NCI-H524 (cell line): Measurements from ENCODE around the gene YY1AP1.
"Not testable (repeated sequence)": the region's sequence is repeated elsewhere in the genome, so short reads cannot be mapped to it uniquely, and the experiment has no call there.

Experiments used
- DNase-seq, 2 experiments: peaks; one replicate each; lab custom pipeline; 2025; lab: John Stamatoyannopoulos, UW

The YY1AP1 gene, protein sequence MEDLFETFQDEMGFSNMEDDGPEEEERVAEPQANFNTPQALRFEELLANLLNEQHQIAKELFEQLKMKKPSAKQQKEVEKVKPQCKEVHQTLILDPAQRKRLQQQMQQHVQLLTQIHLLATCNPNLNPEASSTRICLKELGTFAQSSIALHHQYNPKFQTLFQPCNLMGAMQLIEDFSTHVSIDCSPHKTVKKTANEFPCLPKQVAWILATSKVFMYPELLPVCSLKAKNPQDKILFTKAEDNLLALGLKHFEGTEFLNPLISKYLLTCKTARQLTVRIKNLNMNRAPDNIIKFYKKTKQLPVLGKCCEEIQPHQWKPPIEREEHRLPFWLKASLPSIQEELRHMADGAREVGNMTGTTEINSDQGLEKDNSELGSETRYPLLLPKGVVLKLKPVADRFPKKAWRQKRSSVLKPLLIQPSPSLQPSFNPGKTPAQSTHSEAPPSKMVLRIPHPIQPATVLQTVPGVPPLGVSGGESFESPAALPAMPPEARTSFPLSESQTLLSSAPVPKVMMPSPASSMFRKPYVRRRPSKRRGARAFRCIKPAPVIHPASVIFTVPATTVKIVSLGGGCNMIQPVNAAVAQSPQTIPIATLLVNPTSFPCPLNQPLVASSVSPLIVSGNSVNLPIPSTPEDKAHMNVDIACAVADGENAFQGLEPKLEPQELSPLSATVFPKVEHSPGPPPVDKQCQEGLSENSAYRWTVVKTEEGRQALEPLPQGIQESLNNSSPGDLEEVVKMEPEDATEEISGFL

DNA sequence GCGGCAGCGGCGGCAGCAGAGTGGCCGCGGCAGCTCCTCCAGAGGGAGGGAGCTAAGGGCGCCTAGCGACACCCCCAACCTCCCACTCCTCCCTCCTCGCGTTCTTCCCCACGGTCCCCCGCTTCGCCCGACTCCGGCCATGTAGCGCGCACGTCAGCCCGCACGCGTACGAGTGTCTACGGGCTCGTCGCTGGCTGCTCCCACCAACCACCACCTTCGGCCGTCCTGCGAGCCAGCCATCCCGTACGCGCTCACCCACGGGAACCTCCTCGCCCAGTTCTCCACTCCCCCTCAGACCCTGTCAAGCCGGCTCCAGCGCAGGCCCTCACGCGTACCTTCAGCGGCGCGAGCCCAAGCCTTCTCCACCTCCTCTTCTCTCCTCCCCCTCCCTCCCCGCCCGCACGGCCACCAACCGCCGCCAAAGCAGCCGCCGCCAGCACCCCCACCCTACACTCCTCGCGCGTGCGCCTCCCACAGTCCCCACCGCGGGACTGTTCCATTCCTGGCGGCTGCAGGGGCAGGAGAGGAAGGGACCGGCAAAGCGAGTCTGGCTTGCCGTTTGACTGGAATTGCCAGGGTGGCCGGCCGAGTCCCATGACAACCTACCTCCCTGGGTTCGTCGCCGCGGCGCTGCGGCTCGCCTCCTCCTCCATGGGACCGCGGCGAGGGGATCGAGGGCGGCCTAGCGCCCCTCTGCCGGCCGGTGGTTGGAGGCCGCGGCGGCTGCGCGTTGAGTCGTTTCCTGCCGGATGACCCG, at the start of gene YY1AP1:
Gene YY1AP1 (minus strand): TSS at position 451 of the 757 bp plus-strand sequence. CDS start 8,338 bp downstream, outside the sequence.
- DNase-seq, result peak; percentile 69 to 76

GRCh38 chr1:155729031-155729898, 40.7 kb upstream of the YY1AP1 start:
- DNase-seq, result peak; percentile 24 to 71

- no peak for DNase-seq
Observed at GRCh38 chr1:155725142-155725541, 36.6 kb upstream of the YY1AP1 start.

DNA sequence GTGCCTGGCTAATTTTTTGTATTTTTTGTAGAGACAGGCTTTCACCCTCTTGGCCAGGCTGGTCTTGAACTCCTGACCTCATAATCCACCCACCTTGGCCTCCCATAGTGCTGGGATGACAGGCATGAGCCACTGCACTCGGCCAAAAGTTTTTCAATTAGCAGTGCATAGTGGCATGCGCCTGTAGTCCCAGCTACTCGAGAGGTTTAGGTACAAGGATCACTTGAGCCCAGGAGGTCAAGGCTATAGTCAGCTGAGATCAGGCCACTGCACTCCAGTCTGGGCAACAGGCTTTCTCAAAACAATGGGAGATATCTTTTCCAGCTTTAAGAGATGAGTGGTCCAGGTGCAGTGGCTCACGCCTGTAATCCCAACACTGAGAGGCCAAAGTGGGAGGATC, 31.1 kb upstream of the YY1AP1 start:
- no peak for DNase-seq

GRCh38 chr1:155718524-155719115, 30.0 kb upstream of the YY1AP1 start:
- not testable (repeated sequence) for DNase-seq

- DNase-seq, result no peak
Observed at GRCh38 chr1:155717041-155717440, 28.5 kb upstream of the YY1AP1 start.

- no peak for DNase-seq
Observed at GRCh38 chr1:155715777-155716176, 27.2 kb upstream of the YY1AP1 start.

- not testable (repeated sequence) for DNase-seq
Observed at GRCh38 chr1:155715056-155715455, 26.5 kb upstream of the YY1AP1 start.

GRCh38 chr1:155713075-155713474, 24.5 kb upstream of the YY1AP1 start:
- no peak for DNase-seq

GRCh38 chr1:155712636-155713035, 24.1 kb upstream of the YY1AP1 start:
- DNase-seq, result not testable (repeated sequence)

- DNase-seq, result not testable (repeated sequence)
Observed at GRCh38 chr1:155711457-155711856, 22.9 kb upstream of the YY1AP1 start.

DNA sequence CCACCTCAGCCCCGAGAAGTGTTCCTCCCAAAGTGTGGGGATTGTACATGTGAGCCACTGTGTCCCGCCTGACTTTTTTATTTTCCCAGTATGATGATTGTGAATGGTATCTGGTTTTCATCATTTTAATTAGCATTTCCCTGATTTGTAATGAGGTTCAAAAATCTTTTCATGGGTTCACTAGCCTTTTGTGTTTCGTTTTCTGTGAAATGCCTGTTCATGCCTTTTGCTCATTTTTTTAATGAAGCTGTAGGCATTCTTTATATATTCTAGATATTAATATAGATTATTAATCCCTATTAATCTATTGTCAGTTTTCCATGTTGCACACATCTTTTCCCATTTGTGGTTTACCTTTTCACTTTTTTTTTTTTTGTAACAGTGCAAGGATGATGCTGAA, 20.8 kb upstream of the YY1AP1 start:
- DNase-seq, result no peak

- no peak for DNase-seq
Observed at GRCh38 chr1:155706139-155706538, 17.6 kb upstream of the YY1AP1 start.

DNA sequence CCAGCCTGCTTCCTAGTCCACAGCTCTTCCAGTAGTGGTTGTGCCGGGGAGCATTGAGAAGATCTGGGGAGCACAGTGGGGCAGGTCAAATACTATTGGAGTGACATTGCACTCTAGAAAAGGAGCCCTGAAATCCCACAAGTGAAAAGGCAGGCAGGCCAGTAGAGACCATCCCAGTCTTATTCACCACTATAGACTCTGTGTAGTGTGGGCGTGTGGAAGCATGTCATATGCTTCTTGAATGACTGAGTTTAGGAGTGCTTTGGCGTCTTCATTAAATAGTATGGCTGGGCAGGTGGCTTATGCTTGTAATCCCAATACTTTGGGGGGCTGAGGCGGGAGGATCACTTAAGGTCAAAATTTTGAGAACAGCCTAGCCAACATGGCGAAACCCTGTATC, 15.8 kb upstream of the YY1AP1 start:
- not testable (repeated sequence) for DNase-seq

GRCh38 chr1:155703216-155703615, 14.6 kb upstream of the YY1AP1 start:
- no peak for DNase-seq

DNA sequence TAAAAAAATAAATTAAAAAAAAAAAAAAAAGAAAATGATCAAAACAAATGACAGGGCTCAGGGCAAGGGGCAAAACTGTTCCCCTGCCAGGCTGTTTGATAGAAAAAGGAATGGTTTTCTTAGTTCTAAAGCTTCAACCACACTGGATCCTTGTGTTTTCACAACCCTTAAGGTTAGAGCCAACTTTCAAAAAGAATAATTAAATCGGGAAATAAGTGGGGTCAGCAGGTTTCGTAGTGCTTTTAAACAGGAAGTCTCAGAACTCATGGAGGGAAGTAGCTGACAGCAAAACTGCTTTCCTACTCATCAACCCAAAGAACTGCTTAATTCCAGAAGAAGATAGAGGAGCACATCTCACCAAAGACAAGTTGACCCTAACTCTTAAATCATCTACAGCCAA, 13.1 kb upstream of the YY1AP1 start:
- not testable (repeated sequence) for DNase-seq

DNA sequence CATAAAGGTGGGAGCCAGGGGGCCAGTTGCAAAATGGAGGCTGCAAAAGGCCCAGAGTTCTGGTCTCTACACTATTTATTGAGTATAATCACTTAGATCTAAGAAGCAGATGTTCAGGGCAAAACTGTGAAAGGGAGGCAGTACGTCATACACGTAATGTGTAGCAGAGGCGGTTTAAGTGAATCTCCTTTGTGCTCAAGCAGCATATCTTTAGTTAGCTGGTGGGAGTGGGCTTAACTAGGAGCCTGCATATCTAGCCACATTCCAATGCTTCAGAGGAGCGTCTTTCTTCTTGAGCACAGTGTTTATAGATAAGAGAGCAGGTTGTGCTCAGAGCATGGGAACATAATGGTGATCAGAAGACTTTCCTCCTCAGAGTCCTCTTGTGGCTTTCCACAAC, 10.5 kb upstream of the YY1AP1 start:
- not testable (repeated sequence) for DNase-seq

DNA sequence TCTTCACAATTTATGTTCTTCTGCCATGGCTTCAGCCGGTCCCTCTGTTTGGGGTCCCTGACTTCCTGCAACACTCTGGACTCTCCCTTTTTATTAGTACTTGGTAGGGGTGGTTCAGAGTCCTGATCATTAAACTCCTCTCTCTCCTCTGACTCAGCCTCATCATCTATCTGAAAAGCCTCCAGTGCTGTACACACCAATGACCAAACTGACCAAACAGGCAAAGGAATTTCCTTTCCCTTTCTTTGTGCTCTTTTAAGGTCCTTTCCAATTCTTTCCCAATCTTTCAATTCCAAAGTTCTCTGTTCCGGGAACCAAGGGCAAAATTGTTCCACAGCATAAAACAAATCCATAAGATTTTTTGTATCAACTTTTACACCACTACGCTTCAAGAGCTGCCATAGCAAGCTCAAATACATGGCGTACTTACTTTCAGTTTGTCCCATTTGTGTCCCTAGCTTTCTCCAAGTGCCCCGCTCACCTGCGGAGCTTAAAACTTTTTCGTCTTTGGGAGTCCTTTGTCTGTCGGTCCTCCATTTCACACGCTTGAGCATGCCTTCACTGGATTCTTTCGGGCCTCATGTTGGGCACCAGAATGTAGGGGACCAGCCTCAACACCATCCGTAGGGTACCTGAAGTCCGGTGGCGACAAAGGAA, 9.9 kb upstream of the YY1AP1 start:
- DNase-seq, result no peak

DNA sequence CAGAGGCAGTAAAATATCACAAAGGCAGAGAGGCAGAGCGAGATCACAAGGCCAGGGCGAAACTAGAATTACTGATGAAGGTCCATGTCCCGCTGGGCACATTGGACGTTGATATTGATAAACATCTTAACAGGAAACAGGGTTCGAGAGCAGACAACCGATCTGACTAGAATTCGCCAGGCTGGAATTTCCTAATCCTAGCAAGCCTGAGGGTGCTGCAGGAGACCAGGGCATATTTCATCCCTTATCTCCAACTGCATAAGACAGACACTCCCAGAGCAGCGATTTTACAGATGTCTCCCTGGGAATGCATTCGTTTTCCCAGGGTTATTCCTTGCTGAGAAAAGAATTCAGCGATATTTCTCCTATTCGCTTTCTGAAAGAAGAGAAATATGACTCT, 9.0 kb upstream of the YY1AP1 start:
- DNase-seq, result not testable (repeated sequence)

GRCh38 chr1:155697046-155697445, 8.5 kb upstream of the YY1AP1 start:
- no peak for DNase-seq
